AML-193 (cell line): ENCODE measurements around the gene WNT2.
"Not testable (repeated sequence)": the region's sequence is repeated elsewhere in the genome, so short reads cannot be mapped to it uniquely, and the experiment has no call there.

ENCODE experiments used
- DNase-seq, 2 experiments: peaks; one replicate each; lab custom pipeline; 2025; lab: John Stamatoyannopoulos, UW

Gene WNT2

DNA sequence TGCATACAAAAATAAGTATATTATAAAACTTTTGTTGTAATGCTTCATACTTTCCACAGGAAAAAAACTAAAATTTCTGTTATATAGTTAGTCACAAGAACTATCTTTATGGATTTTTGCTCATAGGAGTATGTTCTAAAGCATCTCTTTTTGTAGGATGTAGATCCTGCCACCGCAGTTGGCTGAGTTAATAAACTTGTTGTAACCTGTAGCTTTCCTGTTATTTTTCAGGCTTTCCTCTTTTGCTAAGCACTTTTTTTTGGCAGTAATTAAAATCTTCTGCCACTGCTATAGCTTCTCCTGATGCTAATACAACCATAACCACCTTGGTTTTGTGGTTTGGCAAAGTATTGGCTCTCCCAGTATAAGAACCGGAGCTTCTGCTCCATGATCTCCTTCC is 60.3 kb downstream of the WNT2 start:
- DNase-seq: no peak

DNA sequence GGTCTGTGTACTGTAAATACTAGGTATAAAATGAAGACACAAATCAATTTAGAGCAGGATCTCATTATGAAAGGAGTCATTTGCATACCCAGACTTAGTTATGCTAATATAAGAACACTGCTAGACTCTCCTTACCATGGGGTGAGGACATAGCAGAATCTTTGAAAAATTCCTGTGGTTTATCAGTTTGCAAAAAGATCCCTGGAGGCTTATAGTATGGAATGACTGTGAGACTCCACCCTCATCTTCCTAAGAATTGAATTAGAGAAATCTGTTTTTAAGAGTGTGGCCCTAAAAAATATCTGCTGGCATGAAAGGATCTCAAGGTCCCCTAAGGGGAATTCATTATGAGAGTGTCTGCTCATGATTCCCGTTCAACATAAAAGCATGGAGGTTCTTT is 63.2 kb downstream of the WNT2 start:
- no peak for DNase-seq

DNA sequence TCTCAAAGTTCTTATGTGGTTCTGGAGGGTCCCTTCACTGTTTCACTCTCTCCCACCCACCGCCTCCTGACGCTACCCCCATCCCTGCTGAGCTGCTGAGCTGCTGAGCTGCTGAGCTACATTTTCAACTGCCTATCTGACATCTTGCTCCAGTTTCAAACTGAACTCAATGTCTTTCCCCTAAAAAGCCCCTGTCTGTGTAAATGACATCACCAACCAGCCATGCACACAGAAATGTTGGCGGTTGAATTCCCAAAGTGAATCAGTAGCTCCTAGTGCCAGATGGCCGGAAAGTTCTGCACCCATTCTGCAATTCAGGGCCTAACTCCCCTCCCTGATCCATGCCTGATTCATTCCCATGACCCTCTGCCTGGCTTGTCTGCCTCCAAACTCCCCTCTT is 71.2 kb downstream of the WNT2 start:
- DNase-seq: no peak

DNA sequence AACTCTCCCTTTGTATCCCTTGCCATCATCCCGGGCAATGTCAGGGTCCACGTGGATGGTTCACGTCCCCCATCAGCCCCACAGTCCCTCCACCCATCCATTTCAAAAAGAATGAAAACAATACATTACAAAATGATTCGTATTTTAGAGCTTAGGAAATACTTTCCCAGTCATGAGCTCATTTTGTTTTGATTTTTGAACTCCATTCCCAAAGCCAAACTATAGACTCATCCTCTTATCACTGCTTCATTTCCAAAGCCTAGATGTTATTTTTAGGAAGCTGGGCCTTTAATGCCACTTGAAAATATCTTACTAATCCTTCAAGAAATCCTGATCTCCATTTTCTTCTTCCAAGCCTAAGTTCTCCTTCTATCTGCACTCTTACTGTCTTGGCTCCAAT is 72.1 kb downstream of the WNT2 start:
- no peak for DNase-seq

DNA sequence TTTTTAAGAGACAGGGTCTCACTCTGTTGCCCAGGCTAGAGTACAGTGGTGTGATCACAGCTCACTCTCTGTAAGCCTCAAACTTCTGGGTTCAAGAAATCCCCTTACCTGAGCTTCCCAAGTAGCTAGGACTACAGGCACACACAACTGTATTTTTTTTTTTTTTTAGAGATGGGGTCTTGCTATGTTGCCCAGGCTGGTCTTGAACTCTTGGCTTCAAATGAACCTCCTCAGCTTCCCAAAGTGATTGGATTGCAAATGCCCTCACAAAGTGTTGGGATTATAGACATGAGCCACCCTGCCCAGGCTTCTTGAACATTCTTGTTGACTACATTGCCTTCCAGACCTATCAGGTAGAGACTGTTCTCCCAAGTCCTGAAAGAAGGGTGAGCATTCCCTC is 72.6 kb downstream of the WNT2 start:
- DNase-seq: no peak

DNA sequence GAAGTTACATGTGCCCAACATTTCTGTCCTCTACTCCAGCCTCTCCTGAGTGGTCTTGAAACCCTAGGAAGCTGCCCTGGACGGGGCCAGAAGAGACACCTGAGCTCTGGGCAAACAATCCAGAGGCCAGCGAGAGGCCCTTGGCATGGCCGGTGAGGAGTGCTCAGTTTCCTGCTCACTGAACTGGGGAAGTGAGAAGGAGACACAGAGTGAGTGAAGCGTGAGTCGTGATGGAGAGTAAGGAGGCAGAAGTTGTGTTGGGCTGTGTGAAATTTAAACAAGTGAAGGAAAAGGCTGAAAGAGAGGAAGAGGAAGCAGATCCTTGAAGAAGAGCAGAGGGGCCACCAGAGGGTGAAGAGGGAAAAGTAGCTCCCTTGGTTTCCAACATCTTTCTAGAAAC is 73.2 kb downstream of the WNT2 start:
- no peak for DNase-seq

DNA sequence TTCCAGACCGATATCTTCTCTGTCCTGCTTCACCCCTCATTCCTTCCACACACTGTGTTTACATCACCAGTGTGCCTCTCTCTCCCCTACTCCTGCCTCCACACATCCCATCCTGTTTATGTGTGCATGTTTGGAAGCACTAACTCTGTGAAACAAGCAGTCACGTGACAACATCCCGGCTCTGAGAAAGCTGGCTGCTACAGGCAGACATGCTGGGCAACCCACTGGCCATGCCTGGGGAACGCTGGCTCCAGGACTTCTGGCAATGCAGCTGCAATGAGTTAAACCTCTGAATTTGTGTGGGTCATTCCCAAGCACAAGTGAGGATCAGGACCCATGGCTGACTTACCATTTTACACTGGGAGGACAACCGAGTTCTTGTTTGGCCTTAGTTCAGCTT is 74.0 kb downstream of the WNT2 start:
- no peak for DNase-seq

DNA sequence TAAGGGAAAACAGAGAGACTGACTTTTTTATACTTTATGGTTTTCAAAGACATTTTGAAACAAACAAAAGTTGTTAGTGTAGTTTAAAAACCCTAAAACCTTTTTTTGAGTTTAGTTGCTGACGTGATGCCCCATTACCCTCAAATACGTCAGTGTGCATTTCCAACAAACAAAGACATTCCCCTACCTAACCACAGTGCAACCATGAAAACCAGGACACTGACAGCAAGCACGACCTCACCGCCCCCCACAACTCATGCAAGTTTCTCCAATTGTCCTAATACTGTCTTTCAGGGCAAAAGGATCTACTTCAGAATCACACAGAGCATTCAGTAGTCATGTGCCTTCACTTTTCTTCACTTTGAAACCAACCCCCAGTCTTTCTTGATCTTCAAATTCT is 75.0 kb downstream of the WNT2 start:
- DNase-seq: no peak

DNA sequence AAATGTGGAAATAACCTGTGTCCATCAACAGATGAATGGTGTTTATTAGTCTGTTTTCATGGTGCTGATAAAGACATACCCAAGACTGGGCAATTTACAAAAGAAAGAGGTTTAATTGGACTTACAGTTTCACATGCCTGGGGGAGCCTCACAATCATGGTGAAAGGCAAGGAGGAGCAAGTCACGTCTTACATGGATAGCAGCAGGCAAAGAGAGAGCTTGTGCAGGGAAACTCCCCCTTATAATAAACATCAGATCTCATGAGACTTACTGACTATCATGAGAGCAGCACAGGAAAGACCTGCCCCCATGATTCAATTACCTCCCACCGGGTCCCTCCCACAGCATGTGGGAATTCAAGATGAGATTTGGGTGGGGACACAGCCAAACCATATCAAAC is 77.2 kb downstream of the WNT2 start:
- not testable (repeated sequence) for DNase-seq

DNA sequence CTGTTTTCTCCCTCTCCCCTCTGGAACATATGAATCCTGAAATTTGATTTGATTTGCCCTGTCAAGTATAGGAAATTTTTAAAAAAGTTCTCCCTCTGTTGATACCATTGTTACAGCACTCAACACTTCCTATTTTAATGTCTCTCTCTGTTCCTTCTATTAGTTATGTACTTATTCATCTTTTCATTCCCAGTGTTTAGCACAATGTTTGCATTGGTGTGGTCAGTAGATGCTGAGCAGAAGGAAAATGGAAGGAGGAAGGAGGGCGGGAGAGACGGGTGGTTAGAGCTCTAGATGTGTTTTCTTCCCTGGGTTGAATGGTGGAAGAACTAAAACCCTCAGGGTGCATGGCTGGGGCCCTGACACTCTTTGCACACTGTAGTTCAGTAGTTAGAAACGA is 79.5 kb downstream of the WNT2 start:
- DNase-seq: no peak

DNA sequence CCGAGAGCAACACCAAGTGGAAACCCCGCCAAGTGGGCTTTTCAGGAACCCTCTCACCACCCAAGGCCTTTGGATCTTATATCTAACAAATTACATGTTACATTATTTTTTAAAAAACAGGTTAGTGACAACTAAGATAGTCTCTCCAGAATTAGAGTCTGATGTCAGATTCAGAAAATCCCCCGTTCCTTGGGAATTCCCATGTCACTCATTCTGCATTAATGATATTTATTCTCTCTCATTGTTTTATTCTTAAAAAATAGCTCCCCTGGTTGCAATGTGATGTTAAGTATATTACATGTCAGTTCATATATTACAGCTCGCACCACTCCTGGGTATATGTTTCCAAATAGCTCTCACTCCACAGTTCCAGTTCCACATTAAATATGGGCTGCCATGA is 81.8 kb downstream of the WNT2 start:
- DNase-seq: no peak

DNA sequence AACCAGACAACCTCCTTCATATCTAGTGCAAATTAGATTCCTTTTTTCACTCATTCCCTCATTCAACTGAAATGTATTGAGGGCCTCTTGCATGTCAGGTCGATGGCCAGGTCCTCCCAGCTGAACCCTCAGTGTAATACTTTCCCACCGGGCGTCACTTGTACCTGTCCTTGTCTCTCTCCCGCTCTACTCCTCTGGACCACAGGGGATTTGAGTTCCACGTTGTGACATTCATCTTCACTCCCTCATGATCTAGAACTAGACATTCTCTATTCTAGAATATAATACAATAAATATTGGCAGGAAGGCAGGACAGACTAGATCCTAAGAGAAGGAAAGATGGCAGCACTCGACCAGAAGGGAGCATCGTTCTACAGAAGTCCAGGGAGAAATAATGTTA is 83.9 kb downstream of the WNT2 start:
- no peak for DNase-seq

DNA sequence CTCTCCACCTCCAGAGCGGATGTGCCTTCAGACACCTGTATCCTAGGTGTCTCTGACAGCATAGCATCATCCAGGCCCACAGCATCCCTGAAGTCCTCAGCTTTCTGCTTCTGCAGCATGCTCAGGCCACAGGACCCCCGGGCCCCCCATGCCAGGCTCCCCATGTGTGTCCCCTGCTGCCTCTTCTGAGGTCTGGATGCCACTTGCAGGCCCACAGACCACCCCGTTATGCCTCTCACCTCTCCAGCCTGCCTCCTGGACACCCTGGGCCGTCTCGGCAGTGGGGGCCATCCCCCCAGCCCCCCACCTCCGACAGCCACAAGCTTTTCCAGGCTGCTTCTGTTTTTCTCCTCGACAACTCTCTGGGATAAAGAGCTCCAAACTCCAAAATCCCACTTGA is 84.4 kb downstream of the WNT2 start:
- no peak for DNase-seq

DNA sequence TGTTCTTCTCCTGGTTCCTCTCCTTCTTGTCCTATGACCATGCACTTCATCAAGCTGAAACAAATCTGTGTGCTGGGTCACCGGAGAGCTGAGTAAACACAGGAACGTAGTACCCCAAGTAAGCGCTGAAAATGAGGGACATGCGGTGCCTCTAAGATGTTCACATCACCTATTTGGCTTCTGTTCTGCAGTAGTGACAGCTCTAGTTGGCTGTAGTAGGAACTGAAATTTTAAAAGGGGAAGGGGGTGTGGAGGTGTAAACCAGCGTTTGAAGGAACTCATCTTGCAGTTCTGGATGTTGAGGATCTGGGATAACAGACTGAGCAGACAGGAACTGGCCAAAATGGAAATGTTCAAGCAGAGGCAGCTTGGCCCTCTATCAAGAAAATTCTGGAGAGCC is 85.2 kb downstream of the WNT2 start:
- no peak for DNase-seq

DNA sequence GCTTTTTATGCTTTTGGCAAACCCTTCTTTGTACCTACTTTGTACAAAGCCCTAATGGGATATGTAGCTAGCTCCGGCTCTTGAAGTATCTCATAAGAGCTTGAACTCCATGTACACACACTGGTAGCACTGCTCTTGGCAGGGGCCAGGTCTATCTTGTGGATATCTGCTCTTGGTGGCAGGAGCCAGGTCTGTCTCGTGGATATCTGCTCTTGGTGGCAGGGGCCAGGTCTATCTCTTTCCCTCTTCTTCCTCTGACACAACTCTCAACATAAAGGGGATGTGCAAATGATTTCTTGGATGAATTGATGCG is 91.9 kb downstream of the WNT2 start:
- no peak for DNase-seq

DNA sequence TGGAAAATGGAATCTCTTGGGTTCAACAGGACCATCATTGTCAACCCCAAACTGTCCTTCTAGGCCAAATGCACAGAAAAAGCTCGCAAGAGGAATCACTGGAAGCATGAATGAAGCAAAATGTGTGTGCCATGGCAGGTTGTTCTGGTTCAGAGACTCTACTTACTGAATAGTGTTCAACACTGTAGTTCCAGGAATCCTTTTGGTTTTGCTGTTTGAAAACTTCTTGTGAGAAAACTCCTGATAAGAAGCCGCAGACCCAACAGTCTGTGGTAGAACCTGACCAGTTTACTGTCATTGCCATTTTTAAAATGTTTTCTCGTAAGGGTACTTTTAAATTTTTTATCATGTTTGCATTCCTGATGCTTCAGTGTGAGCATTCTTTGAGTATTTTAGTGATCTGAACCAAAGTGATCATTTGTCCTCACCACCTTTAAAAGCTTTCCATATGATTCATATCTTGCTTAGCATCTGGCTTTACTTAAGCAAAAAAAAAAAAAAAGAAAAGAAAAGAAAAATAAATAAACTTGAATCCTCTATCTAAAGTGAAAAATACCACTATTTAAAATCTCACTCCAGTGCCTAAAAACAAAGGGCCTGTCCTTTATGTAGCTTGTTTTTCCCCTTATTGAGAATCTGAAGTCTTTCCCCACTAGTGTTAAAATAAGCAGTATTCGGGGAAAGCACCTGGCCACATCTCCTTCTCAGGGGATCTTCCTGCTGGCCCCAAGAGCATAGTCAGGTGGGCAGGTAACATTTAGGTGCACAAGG is 92.4 kb downstream of the WNT2 start:
- DNase-seq: no peak

DNA sequence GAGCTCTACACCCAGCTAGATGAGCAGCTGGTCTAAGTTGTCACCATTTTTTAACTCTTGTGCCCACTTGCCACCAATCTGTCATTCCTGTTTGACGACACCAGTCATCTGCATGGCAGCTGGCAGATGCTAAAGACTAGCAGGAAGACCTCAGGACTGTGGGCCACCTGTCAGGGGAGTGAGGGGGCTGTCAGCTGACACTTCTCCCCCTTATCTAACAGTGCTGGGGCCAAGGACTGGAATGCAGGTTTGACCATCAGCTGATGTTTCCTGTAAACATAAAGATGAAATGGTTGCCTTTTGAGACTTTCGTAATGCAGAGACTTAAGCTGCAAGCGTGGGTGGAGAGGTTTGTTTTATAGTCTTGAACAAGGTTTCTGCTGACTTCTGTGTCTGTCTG is 93.5 kb downstream of the WNT2 start:
- DNase-seq: no peak

DNA sequence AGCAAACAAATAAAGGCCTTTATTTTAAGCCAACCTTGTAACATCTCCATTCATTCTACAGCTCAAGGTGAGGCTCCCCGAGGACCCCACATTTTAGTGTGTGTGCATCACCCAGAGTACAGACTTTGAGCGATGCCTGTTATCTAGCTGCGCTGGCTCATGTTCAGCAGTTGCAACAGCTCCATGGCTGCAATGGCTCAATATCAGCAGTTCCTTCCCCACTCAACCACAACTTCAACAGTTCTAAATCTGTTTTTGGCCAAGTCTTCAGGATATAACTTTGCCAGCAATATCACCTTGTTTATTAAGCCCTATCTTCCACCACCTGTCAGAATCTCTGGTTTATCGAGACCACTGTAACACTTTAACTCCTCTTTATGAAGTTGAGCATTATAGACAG is 95.8 kb downstream of the WNT2 start:
- peak; percentile 42 to 51 for DNase-seq

DNA sequence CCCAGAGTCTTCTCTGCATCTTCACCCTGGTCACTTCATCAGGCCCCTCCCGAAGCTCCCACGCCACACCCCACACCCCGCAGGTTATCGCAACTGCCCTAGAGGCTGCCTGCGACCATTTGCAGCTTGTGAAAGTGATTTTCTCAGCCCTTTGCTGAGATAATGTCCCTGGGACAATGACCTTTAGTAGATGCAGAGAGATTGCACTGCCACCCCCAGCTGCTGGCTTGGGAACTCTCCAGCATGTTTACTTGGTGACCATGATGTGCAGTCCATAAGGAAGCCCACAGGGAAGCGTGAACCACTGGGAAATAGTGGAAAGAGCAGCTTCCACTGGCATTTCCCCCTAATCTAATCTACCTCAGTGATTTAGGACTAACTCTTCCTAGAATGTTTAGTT is 97.3 kb downstream of the WNT2 start:
- DNase-seq: no peak
